Measurements from ENCODE around the gene NFIA.
"Not testable (repeated sequence)": the region's sequence is repeated elsewhere in the genome, so short reads cannot be mapped to it uniquely, and the experiment has no call there.

The NFIA gene

GRCh38 chr1:61461406-61462384 lies 379.3 kb downstream of the NFIA start:
- no peak overlapping the region for H3K9ac ChIP-seq
- H3K36me3 ChIP-seq (ENCODE audit: insufficient read depth) = no peaks in the 10 kb centered on the region
- no peak overlapping the region for H3K4me3 ChIP-seq (IDR thresholded peaks at IDR 0.05; ENCODE audit: insufficient read depth, low read depth, low read length)
- peaks cover 29% of the 10 kb centered on the region for H3K4me1 ChIP-seq (ENCODE audit: low read depth, poor library complexity, severe bottlenecking)
- no peak overlapping the region for H2AFZ ChIP-seq (ENCODE audit: low read depth)
- no peaks in the 10 kb centered on the region for H3K27me3 ChIP-seq (ENCODE audit: insufficient read depth, low read depth)
- no peak overlapping the region for H3K27ac ChIP-seq
- TF ChIP-seq CTCF (conservative IDR thresholded peaks at IDR 0.05; ENCODE audit: low read depth, low read length) = no peak
- no peaks in the 10 kb centered on the region for H3K79me2 ChIP-seq (ENCODE audit: insufficient read depth, low read depth)
- H4K20me1 ChIP-seq (ENCODE audit: insufficient read depth) = no peaks in the 10 kb centered on the region
- H3K4me2 ChIP-seq = peak overlapping the region; percentile 78; the same call in 1 of the 2 replicates

- Histone ChIP-seq H3K27me3 (ENCODE audit: insufficient read depth, low read depth) (no peaks in the 10 kb centered on the region), H3K36me3 (ENCODE audit: insufficient read depth) (no peaks in the 10 kb centered on the region), H2AFZ (ENCODE audit: low read depth) (no peak overlapping the region), H3K4me1 (ENCODE audit: low read depth, poor library complexity, severe bottlenecking) (peaks cover 29% of the 10 kb centered on the region), H3K27ac (no peak overlapping the region), H3K79me2 (ENCODE audit: insufficient read depth, low read depth) (no peaks in the 10 kb centered on the region), H3K9ac (no peak overlapping the region), H3K4me3 (IDR thresholded peaks at IDR 0.05; ENCODE audit: insufficient read depth, low read depth, low read length) (no peak overlapping the region), H4K20me1 (ENCODE audit: insufficient read depth) (no peaks in the 10 kb centered on the region), H3K4me2 (peak overlapping the region; percentile 78)
- no peak for TF ChIP-seq CTCF (conservative IDR thresholded peaks at IDR 0.05; ENCODE audit: low read depth, low read length)
Observed at GRCh38 chr1:61462628-61463027, 380.3 kb downstream of the NFIA start.

GRCh38 chr1:61463220-61463619 lies 380.9 kb downstream of the NFIA start:
- no peak overlapping the region for H3K27ac ChIP-seq

GRCh38 chr1:61467836-61468235 lies 385.5 kb downstream of the NFIA start:
- H3K9ac ChIP-seq; H3K4me3 ChIP-seq (IDR thresholded peaks at IDR 0.05; ENCODE audit: insufficient read depth, low read depth, low read length); H3K79me2 ChIP-seq (ENCODE audit: insufficient read depth, low read depth); H2AFZ ChIP-seq (ENCODE audit: low read depth); H3K36me3 ChIP-seq (ENCODE audit: insufficient read depth); H3K27me3 ChIP-seq (ENCODE audit: insufficient read depth, low read depth); H4K20me1 ChIP-seq (ENCODE audit: insufficient read depth); H3K4me2 ChIP-seq; H3K27ac ChIP-seq: not testable (repeated sequence)
- peaks cover 16% of the 10 kb centered on the region for H3K4me1 ChIP-seq (ENCODE audit: low read depth, poor library complexity, severe bottlenecking)

More at GRCh38 chr1:61463220-61463619, 380.9 kb downstream of the NFIA start:
- Histone ChIP-seq H3K36me3 (ENCODE audit: insufficient read depth) (no peaks in the 10 kb centered on the region), H3K27me3 (ENCODE audit: insufficient read depth, low read depth) (no peaks in the 10 kb centered on the region), H3K4me2 (peak overlapping the region; percentile 78), H3K4me3 (IDR thresholded peaks at IDR 0.05; ENCODE audit: insufficient read depth, low read depth, low read length) (no peak overlapping the region), H3K4me1 (ENCODE audit: low read depth, poor library complexity, severe bottlenecking) (peaks cover 29% of the 10 kb centered on the region), H4K20me1 (ENCODE audit: insufficient read depth) (no peaks in the 10 kb centered on the region), H2AFZ (ENCODE audit: low read depth) (no peak overlapping the region; the same call in 1 of the 2 replicates), H3K79me2 (ENCODE audit: insufficient read depth, low read depth) (no peaks in the 10 kb centered on the region), H3K9ac (no peak overlapping the region)
- no peak for TF ChIP-seq CTCF (conservative IDR thresholded peaks at IDR 0.05; ENCODE audit: low read depth, low read length)

- Histone ChIP-seq H3K4me2 (no peak overlapping the region), H3K9ac (no peak overlapping the region), H3K4me3 (IDR thresholded peaks at IDR 0.05; ENCODE audit: insufficient read depth, low read depth, low read length) (no peak overlapping the region), H3K36me3 (ENCODE audit: insufficient read depth) (no peaks in the 10 kb centered on the region), H3K4me1 (ENCODE audit: low read depth, poor library complexity, severe bottlenecking) (peaks cover 1% of the 10 kb centered on the region), H2AFZ (ENCODE audit: low read depth) (no peak overlapping the region), H4K20me1 (ENCODE audit: insufficient read depth) (no peaks in the 10 kb centered on the region), H3K27ac (no peak overlapping the region), H3K79me2 (ENCODE audit: insufficient read depth, low read depth) (no peaks in the 10 kb centered on the region), H3K27me3 (ENCODE audit: insufficient read depth, low read depth) (no peaks in the 10 kb centered on the region)
- no peak for TF ChIP-seq CTCF (conservative IDR thresholded peaks at IDR 0.05; ENCODE audit: low read depth, low read length)
Observed at GRCh38 chr1:61469365-61469764, 387.0 kb downstream of the NFIA start.
